IPS-18c (cell line): Measurements from ENCODE around the gene UGT2B10.
"Not testable (repeated sequence)": the region's sequence is repeated elsewhere in the genome, so short reads cannot be mapped to it uniquely, and the experiment has no call there.

Experiments
- H3K4me3 ChIP-seq: 2 replicates; pipeline ENCODE4 v1.7.0; 2013; ENCODE audit warnings: low read depth, mild to moderate bottlenecking, low read length, moderate library complexity; ENCODE audit not compliant: insufficient read depth
- H3K9me3 ChIP-seq: one replicate; pipeline ENCODE4 v1.6.1; 2013; ENCODE audit warnings: mild to moderate bottlenecking, low read length, moderate library complexity; ENCODE audit not compliant: control insufficient read depth, insufficient read depth

The UGT2B10 gene

GRCh38 chr4:68815617-68816409 lies at the start of gene UGT2B10:
Gene UGT2B10, plus strand, starts transcription at chr4:68815994. Its CDS starts 26 bp downstream, at chr4:68816020.
- H3K4me3 ChIP-seq, H3K9me3 ChIP-seq: not testable (repeated sequence)

DNA sequence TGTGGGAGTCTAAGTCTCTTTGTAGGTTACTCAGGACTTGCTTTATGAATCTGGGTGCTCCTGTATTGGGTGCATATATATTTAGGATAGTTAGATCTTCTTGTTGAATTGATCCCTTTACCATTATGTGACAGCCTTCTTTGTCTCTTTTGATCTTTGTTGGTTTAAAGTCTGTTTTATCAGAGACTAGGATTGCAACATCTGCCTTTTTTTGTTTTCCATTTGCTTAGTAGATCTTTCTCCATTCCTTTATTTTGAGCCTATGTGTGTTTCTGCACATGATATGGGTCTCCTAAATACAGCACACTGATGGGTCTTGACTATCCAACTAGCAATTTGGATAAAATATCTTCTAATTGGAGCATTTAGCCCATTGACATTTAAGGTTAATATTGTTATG lies 44.0 kb upstream of the UGT2B10 start:
- not testable (repeated sequence) for H3K4me3 ChIP-seq, H3K9me3 ChIP-seq

- Histone ChIP-seq H3K4me3 (no peak overlapping the region), H3K9me3 (no peaks in the 10 kb centered on the region)
Observed at GRCh38 chr4:68773699-68774098, 42.1 kb upstream of the UGT2B10 start.

GRCh38 chr4:68780232-68780631 lies 35.6 kb upstream of the UGT2B10 start:
- H3K4me3 ChIP-seq, result no peak overlapping the region
- no peaks in the 10 kb centered on the region for H3K9me3 ChIP-seq

DNA sequence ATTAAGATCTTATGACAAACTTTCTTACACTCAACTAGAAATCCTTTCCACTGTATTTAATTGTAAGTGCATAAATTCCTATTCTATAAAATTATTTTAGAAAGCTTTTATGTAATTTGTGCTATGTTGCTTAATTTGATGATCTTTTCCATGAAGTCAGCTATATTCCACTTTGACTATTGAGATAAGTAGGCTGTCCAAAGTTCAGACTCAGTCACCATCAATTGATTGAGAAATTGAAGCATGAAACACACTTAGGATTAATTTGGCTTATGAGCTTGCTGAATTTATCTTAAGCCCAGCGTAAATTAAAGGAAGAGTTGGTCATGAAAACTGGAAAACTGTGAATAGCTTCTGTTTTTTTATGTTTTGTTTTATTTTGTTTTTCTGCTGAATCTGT lies 18.7 kb upstream of the UGT2B10 start:
- no peak overlapping the region for H3K4me3 ChIP-seq
- H3K9me3 ChIP-seq, result no peaks in the 10 kb centered on the region

DNA sequence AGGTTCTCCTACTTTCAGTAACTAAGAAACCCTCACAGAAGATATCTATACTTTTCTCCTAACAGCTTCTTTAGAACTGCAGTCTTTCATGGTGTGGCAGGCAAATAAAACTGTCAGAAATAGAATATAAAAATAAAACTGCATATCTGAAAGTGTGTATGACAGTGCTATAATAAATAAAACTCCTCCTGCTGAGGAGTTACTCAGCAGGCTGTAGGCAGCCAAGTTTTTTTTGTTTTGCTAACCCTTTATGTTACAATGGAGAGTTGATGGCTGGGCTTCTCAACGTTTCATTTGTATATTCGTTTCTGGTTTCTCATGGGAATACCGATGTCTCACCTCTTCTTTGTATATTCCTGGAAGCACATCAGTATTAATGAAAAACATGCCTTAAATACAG lies 18.2 kb upstream of the UGT2B10 start:
- Histone ChIP-seq H3K4me3 (no peak overlapping the region), H3K9me3 (no peaks in the 10 kb centered on the region)

- peaks cover 5% of the 10 kb centered on the region for H3K9me3 ChIP-seq
Observed at GRCh38 chr4:68803013-68803412, 12.8 kb upstream of the UGT2B10 start.

DNA sequence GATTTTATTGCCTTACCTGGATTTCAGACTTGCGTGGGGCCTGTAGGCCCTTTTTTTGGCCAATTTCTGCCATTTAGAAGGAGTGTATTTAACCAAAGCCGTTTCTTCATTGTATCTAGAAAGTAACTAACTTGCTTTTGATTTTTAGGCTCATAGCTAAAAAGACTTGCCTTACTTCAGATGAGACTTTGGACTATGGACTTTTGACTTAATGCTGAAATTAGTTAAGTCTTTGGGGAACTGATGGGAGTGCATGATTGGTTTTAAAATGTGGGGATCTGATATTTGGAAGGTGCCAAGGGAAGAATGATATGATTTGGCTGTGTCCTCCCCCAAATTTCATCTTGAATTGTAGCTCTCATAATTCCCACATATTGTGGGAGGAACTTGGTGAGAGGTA lies 7.7 kb upstream of the UGT2B10 start:
- Histone ChIP-seq H3K4me3 (no peak overlapping the region), H3K9me3 (peaks cover 10% of the 10 kb centered on the region)

More at GRCh38 chr4:68803013-68803412, 12.8 kb upstream of the UGT2B10 start:
- H3K4me3 ChIP-seq, result no peak overlapping the region

GRCh38 chr4:68810919-68811318 lies 4.9 kb upstream of the UGT2B10 start:
- Histone ChIP-seq H3K9me3 (peaks cover 10% of the 10 kb centered on the region), H3K4me3 (no peak overlapping the region)

- not testable (repeated sequence) for H3K9me3 ChIP-seq, H3K4me3 ChIP-seq
Observed at GRCh38 chr4:68816410-68817265, 844 bp downstream of the UGT2B10 start.

GRCh38 chr4:68817386-68817785 lies 1.6 kb downstream of the UGT2B10 start:
- Histone ChIP-seq H3K9me3 (no peaks in the 10 kb centered on the region), H3K4me3 (no peak overlapping the region)

GRCh38 chr4:68818030-68818462 lies 2.3 kb downstream of the UGT2B10 start:
- H3K4me3 ChIP-seq, H3K9me3 ChIP-seq: not testable (repeated sequence)

GRCh38 chr4:68831642-68832041 lies 15.8 kb downstream of the UGT2B10 start:
- no peaks in the 10 kb centered on the region for H3K9me3 ChIP-seq
- H3K4me3 ChIP-seq, result no peak overlapping the region

DNA sequence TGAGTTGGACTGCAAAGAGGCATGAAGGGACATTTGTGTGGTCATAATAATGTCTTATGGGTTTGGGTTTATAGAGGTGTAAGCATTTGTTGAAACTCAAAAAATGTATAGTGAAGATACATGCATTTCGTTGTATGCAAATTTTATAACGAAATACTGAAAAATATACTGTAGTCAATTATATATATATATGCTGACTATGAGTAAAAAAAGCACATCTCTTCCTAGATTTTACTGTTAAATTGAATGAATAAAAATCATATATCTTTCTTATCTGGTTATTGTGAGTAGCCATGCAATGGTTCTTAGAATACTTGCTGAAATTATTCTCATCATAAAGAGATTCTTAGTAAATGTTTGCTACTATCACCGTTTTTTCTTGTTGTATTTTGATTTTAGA lies 34.5 kb downstream of the UGT2B10 start:
- H3K4me3 ChIP-seq, result no peak overlapping the region
- H3K9me3 ChIP-seq, result no peaks in the 10 kb centered on the region

DNA sequence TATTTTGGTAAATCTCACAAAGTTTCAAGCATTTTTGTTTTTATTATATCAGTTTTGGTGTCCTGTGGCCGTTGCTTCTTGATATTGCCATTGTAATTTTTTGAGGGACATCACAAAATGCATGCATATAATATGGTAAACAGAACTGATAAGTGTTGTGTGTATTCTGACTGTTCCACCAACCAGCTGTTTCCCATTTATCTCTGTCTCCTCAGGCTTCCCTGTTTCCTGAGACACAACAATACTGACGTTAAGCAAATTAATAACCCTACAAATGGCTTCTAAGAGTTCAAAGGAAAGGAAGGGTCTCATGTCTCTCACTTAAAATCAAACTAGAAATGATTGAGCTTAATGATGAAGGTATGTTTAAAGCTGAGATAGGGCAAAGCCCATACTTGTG lies 40.0 kb downstream of the UGT2B10 start:
- no peak overlapping the region for H3K4me3 ChIP-seq
- H3K9me3 ChIP-seq, result no peaks in the 10 kb centered on the region

GRCh38 chr4:68858039-68858438 lies 42.2 kb downstream of the UGT2B10 start:
- Histone ChIP-seq H3K9me3 (no peaks in the 10 kb centered on the region), H3K4me3 (no peak overlapping the region)

DNA sequence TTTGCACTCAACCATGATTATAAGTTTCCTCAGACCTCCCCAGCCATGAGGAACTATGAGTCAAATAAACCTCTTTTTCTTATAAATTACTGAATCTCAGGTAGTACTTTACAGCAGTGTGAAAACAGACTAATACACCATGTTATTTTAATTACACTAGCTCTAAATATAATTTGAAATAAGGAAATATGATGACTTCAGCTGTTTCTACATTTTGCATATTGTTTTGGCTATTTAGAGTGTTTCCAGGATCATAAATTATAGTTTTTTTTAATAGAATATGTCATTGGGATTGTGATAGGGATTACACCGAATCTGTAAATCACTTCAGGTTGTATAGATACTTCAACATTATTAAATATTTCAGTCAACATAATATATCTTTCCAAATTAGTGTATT lies 43.9 kb downstream of the UGT2B10 start:
- no peaks in the 10 kb centered on the region for H3K9me3 ChIP-seq
- H3K4me3 ChIP-seq, result no peak overlapping the region

GRCh38 chr4:68861057-68861456 lies 45.3 kb downstream of the UGT2B10 start:
- Histone ChIP-seq H3K4me3 (no peak overlapping the region), H3K9me3 (no peaks in the 10 kb centered on the region)
